Measurements from ENCODE around the gene SPAG8.

GRCh38 chr9:35844628-35845270, 32.7 kb upstream of the SPAG8 start:
- TF ChIP-seq CTCF (IDR thresholded peaks at IDR 0.05) (no peak), POLR2A (IDR thresholded peaks at IDR 0.05) (no peak)
